IMR-90 (cell line): ENCODE measurements around the gene STX8. TPM values are rescaled to one million over a fixed set of nuclear protein-coding genes. Genes with fewer than 3 reads are reported as not detected.

Source experiments
- ATAC-seq: fragments of 200-7000 bp; cut with Tn5 transposase; 2 replicates; pipeline ENCODE4 v1.9.1; 2020; ENCODE audit warnings: low read depth, mild to moderate bottlenecking, moderate library complexity
- BruUV-seq: library from RNA; stranded (reverse); fragments of 400-500 nt; replicated peaks from 2 replicates; lab custom pipeline; 2021; lab: Mats Ljungman, UMichigan
- CTCF ChIA-PET: fragments of 300-600 bp; formaldehyde crosslinking; extraction: SDS; loops from one replicate; lab custom pipeline; 2021; ENCODE audit warnings: antibody characterized with exemption; lab: Yijun Ruan, JAX
- POLR2A ChIA-PET: fragments of 300-600 bp; sonication (Branson Sonifier 250); formaldehyde crosslinking; loops from one replicate; lab custom pipeline; 2022; ENCODE audit warnings: antibody characterized with exemption; ENCODE audit not compliant: unreplicated experiment; lab: Charles Lee
- DNase-seq: peaks from one replicate; pipeline ENCODE4 v3.0.0; 2013
- H2AFZ ChIP-seq: replicated peaks from 2 replicates; pipeline ENCODE3; 2013; ENCODE audit warnings: low read length, mild to moderate bottlenecking; ENCODE audit not compliant: poor library complexity
- H2AK5ac ChIP-seq: 2 replicates; pipeline ENCODE4 v1.6.1; 2013; ENCODE audit warnings: low read depth, low read length, inconsistent platforms
- H2AK9ac ChIP-seq: replicated peaks from 2 replicates; pipeline ENCODE3; 2013; ENCODE audit warnings: mild to moderate bottlenecking, low read depth, low read length, moderate library complexity; ENCODE audit not compliant: poor library complexity
- H2BK120ac ChIP-seq: 2 replicates; pipeline ENCODE4 v1.6.1; 2013; ENCODE audit warnings: low read depth, low read length, inconsistent platforms
- H2BK15ac ChIP-seq: 3 replicates; pipeline ENCODE4 v1.6.1; 2013; ENCODE audit warnings: low read depth, low read length, inconsistent platforms
- H2BK20ac ChIP-seq: 2 replicates; pipeline ENCODE4 v1.6.1; 2013; ENCODE audit warnings: low read depth, mild to moderate bottlenecking, inconsistent platforms, low read length, moderate library complexity
- H2BK5ac ChIP-seq: 2 replicates; pipeline ENCODE4 v1.6.1; 2013; ENCODE audit warnings: mild to moderate bottlenecking, low read depth, low read length, inconsistent platforms; ENCODE audit not compliant: poor library complexity, severe bottlenecking
- H3K14ac ChIP-seq: replicated peaks from 2 replicates; pipeline ENCODE4 v1.6.1; 2013; ENCODE audit warnings: low read depth, low read length, inconsistent platforms
- H3K18ac ChIP-seq: 2 replicates; pipeline ENCODE4 v1.6.1; 2013; ENCODE audit warnings: low read depth, low read length, control low read depth
- H3K23ac ChIP-seq: 2 replicates; pipeline ENCODE4 v1.6.1; 2013; ENCODE audit warnings: low read depth, low read length, inconsistent platforms
- H3K27ac ChIP-seq: 2 replicates; pipeline ENCODE4 v1.5.1; 2013; ENCODE audit warnings: mild to moderate bottlenecking, control low read depth, low read length; ENCODE audit not compliant: insufficient read depth
- H3K27me3 ChIP-seq: 2 replicates; pipeline ENCODE4 v1.6.1; 2013; ENCODE audit warnings: low read length; ENCODE audit not compliant: control insufficient read depth, insufficient read depth
- H3K36me3 ChIP-seq: 2 replicates; pipeline ENCODE4 v1.6.1; 2013; ENCODE audit warnings: low read length, mixed read lengths; ENCODE audit not compliant: control insufficient read depth, insufficient read depth
- H3K4ac ChIP-seq: 2 replicates; pipeline ENCODE4 v1.6.1; 2013; ENCODE audit warnings: low read depth, low read length, inconsistent platforms
- H3K4me1 ChIP-seq: 2 replicates; pipeline ENCODE4 v1.6.1; 2013; ENCODE audit warnings: low read length, mixed read lengths; ENCODE audit not compliant: control insufficient read depth, insufficient read depth
- H3K4me2 ChIP-seq: 2 replicates; pipeline ENCODE4 v1.6.1; 2013; ENCODE audit warnings: low read depth, mild to moderate bottlenecking, control low read depth, low read length, moderate library complexity
- H3K4me3 ChIP-seq: 2 replicates; pipeline ENCODE4 v1.5.1; 2013; ENCODE audit warnings: low read depth, mild to moderate bottlenecking, control low read depth, low read length, moderate library complexity; ENCODE audit not compliant: insufficient read depth
- H3K56ac ChIP-seq: 2 replicates; pipeline ENCODE4 v1.6.1; 2013; ENCODE audit warnings: low read length, inconsistent platforms; ENCODE audit not compliant: insufficient read depth; ENCODE audit errors: extremely low read depth
- H3K79me1 ChIP-seq, 2 experiments: 2 replicates each; pipeline ENCODE4 v1.6.1; 2013; ENCODE audit warnings: low read length in 2 of 2, inconsistent platforms in 1 of 2, low read depth in 1 of 2
- H3K9ac ChIP-seq: 2 replicates; pipeline ENCODE4 v1.6.1; 2013; ENCODE audit warnings: low read depth, low read length, control low read depth
- H3K9me1 ChIP-seq: 2 replicates; pipeline ENCODE4 v1.6.1; 2013; ENCODE audit warnings: low read length, inconsistent platforms; ENCODE audit not compliant: insufficient read depth
- H3K9me3 ChIP-seq: 2 replicates; pipeline ENCODE4 v1.6.1; 2013; ENCODE audit warnings: low read length; ENCODE audit not compliant: control insufficient read depth, insufficient read depth
- H4K20me1 ChIP-seq: 2 replicates; pipeline ENCODE4 v1.6.1; 2013; ENCODE audit warnings: low read length, inconsistent platforms; ENCODE audit not compliant: insufficient read depth
- H4K5ac ChIP-seq: 2 replicates; pipeline ENCODE4 v1.6.1; 2013; ENCODE audit warnings: mild to moderate bottlenecking, low read depth, low read length, control low read depth
- H4K8ac ChIP-seq, 2 experiments: 2 replicates each; pipeline ENCODE4 v1.6.1; 2013; ENCODE audit warnings: low read depth in 2 of 2, low read length in 2 of 2, control low read depth in 1 of 2, inconsistent platforms in 1 of 2
- H4K91ac ChIP-seq: 2 replicates; pipeline ENCODE4 v1.6.1; 2013; ENCODE audit warnings: low read depth, low read length, inconsistent platforms; ENCODE audit not compliant: insufficient read depth
- BHLHE40 ChIP-seq: fragments of 150-350 bp; IDR thresholded peaks from 2 replicates; pipeline ENCODE4 v1.6.1; 2016; ENCODE audit warnings: mild to moderate bottlenecking, low read depth, low read length
- CEBPB ChIP-seq: IDR thresholded peaks from 2 replicates; pipeline ENCODE4 v1.6.1; 2012; ENCODE audit warnings: low read depth, low read length, improper control_type of control experiment
- CHD1 ChIP-seq: IDR thresholded peaks from 2 replicates; pipeline ENCODE4 v1.6.1; 2012; ENCODE audit warnings: low read depth, low read length, improper control_type of control experiment
- ELK1 ChIP-seq: fragments of 150-350 bp; IDR thresholded peaks from 2 replicates; pipeline ENCODE4 v1.6.1; 2016; ENCODE audit warnings: low read depth, mild to moderate bottlenecking, low read length, moderate library complexity, borderline replicate concordance
- FOS ChIP-seq: fragments of 150-350 bp; IDR thresholded peaks from 2 replicates; pipeline ENCODE4 v1.6.1; 2016; ENCODE audit warnings: low read depth, low read length
- MAFK ChIP-seq: IDR thresholded peaks from 2 replicates; pipeline ENCODE4 v1.6.1; 2012; ENCODE audit warnings: low read depth, low read length, improper control_type of control experiment
- MAZ ChIP-seq: IDR thresholded peaks from 2 replicates; pipeline ENCODE4 v1.6.1; 2012; ENCODE audit warnings: low read depth, mild to moderate bottlenecking, low read length, improper control_type of control experiment, moderate library complexity, borderline replicate concordance
- MXI1 ChIP-seq: IDR thresholded peaks from 2 replicates; pipeline ENCODE4 v1.6.1; 2012; ENCODE audit warnings: low read depth, mild to moderate bottlenecking, low read length, moderate library complexity, borderline replicate concordance
- NFE2L2 ChIP-seq: fragments of 150-350 bp; IDR thresholded peaks from 2 replicates; pipeline ENCODE4 v1.6.1; 2016; ENCODE audit warnings: low read depth, mild to moderate bottlenecking, low read length
- POLR2A ChIP-seq: IDR thresholded peaks from 2 replicates; pipeline ENCODE4 v1.6.1; 2012; ENCODE audit warnings: mild to moderate bottlenecking, low read depth, low read length
- RAD21 ChIP-seq: IDR thresholded peaks from 2 replicates; pipeline ENCODE4 v1.6.1; 2012; ENCODE audit warnings: low read length, improper control_type of control experiment
- RCOR1 ChIP-seq: IDR thresholded peaks from 2 replicates; pipeline ENCODE4 v1.6.1; 2012; ENCODE audit warnings: mild to moderate bottlenecking, low read length, improper control_type of control experiment; ENCODE audit not compliant: insufficient replicate concordance
- RFX5 ChIP-seq: IDR thresholded peaks from 2 replicates; pipeline ENCODE4 v1.8.0; 2012; ENCODE audit warnings: low read depth, mild to moderate bottlenecking, low read length, moderate library complexity
- SMC3 ChIP-seq: fragments of 150-350 bp; IDR thresholded peaks from 2 replicates; pipeline ENCODE4 v1.6.1; 2016; ENCODE audit warnings: low read depth, mild to moderate bottlenecking, antibody characterized with exemption, low read length, moderate library complexity
- USF2 ChIP-seq: fragments of 150-350 bp; IDR thresholded peaks from 2 replicates; pipeline ENCODE4 v1.6.1; 2017; ENCODE audit warnings: mild to moderate bottlenecking, antibody characterized with exemption, low read length, low read depth
- WGBS, 2 experiments: methylation state at CpG; one replicate each; pipeline versions ENCODE4 v1.1.5 to v1.1.7; 2013; ENCODE audit warnings: missing lambda C conversion rate in 2 of 2; ENCODE audit not compliant: insufficient read length in 1 of 2; ENCODE audit errors: extremely low coverage in 2 of 2; 5-methylcytosine and 5-hydroxymethylcytosine counted together
- dilution Hi-C: fragments of 300-500 bp; cut with HindIII; formaldehyde crosslinking; loops from one replicate; pipeline ENCODE4 v1.14.3; 2018; ENCODE audit warnings: low sequenced_read_pairs; ENCODE audit not compliant: unreplicated experiment
- in situ Hi-C: fragments of 300-500 bp; cut with MboI; formaldehyde crosslinking; loops from 3 replicates; pipeline ENCODE4 v1.14.3; 2019; ENCODE audit warnings: low sequenced_read_pairs, inconsistent platforms, mixed read lengths
- intact Hi-C: fragments of 100-400 bp; cut with micrococcal nuclease; formaldehyde crosslinking; loops from 2 replicates; pipeline ENCODE4 v1.10.0; 2022
- polyA plus RNA-seq, 3 experiments: library from polyadenylated mRNA; depleted of rRNA; stranded (reverse); fragments of >200 nt; gene quantifications; 2 replicates each; pipeline ENCODE4 v1.2.3, GENCODE V29; 2012; ENCODE audit warnings: low replicate concordance in 1 of 3
- total RNA-seq: library from RNA; depleted of rRNA; stranded (reverse); fragments of >200 nt; gene quantifications from 2 replicates; pipeline ENCODE4 v1.2.3, GENCODE V29; 2012
- TF ChIP-seq, protein P1 (sequence below): conservative IDR thresholded peaks from 2 replicates; pipeline ENCODE4 v1.5.1; 2012; ENCODE audit warnings: mild to moderate bottlenecking, low read depth, low read length, improper control_type of control experiment

Gene STX8
- total and polyA plus RNA-seq, 2 of the 4 experiments (the other 2 are of a cell fraction): 26.5 to 47.0 TPM

GRCh38 chr17:9386401-9386800 is 189.2 kb downstream of the STX8 start:
- no peak overlapping the region for H2BK5ac ChIP-seq
- no peak for ATAC-seq
- H4K5ac ChIP-seq: no peak overlapping the region
- no peaks in the 10 kb centered on the region for H3K4me1 ChIP-seq
- H3K9me3 ChIP-seq: no peaks in the 10 kb centered on the region
- no peak overlapping the region for H2BK20ac ChIP-seq
- H3K14ac ChIP-seq: no peak overlapping the region
- H3K56ac ChIP-seq: no peak overlapping the region
- H4K91ac ChIP-seq: no peak overlapping the region
- BruUV-seq: no TSS peak
- H3K27me3 ChIP-seq: no peaks in the 10 kb centered on the region
- intact Hi-C loops (loop anchor here (10.0 kb wide), 1 partner anchor 82 kb away; no protein-coding TSS in a partner anchor), dilution Hi-C loops (no loop called here), in situ Hi-C loops (no loop called here)
- no peak overlapping the region for H3K27ac ChIP-seq
- no peak overlapping the region for H2AK5ac ChIP-seq
- no peak overlapping the region for H2AFZ ChIP-seq
- H3K4me3 ChIP-seq: no peak overlapping the region
- no peak overlapping the region for H2AK9ac ChIP-seq
- H3K4ac ChIP-seq: no peak overlapping the region
- H4K8ac ChIP-seq: no peak overlapping the region
- no peak overlapping the region for H3K4me2 ChIP-seq
- H2BK120ac ChIP-seq: no peak overlapping the region
- H3K9me1 ChIP-seq: no peaks in the 10 kb centered on the region
- H3K18ac ChIP-seq: no peak overlapping the region
- H3K9ac ChIP-seq: no peak overlapping the region
- TF ChIP-seq RAD21: no peak
- no peak for TF ChIP-seq POLR2A
- no peak for TF ChIP-seq BHLHE40
- no peak for TF ChIP-seq RFX5
- TF ChIP-seq SMC3: no peak
- TF ChIP-seq RCOR1: no peak
- no peak for TF ChIP-seq FOS
- TF ChIP-seq NFE2L2: no peak
- TF ChIP-seq USF2: no peak
- TF ChIP-seq MXI1: no peak
- TF ChIP-seq, protein P1, sequence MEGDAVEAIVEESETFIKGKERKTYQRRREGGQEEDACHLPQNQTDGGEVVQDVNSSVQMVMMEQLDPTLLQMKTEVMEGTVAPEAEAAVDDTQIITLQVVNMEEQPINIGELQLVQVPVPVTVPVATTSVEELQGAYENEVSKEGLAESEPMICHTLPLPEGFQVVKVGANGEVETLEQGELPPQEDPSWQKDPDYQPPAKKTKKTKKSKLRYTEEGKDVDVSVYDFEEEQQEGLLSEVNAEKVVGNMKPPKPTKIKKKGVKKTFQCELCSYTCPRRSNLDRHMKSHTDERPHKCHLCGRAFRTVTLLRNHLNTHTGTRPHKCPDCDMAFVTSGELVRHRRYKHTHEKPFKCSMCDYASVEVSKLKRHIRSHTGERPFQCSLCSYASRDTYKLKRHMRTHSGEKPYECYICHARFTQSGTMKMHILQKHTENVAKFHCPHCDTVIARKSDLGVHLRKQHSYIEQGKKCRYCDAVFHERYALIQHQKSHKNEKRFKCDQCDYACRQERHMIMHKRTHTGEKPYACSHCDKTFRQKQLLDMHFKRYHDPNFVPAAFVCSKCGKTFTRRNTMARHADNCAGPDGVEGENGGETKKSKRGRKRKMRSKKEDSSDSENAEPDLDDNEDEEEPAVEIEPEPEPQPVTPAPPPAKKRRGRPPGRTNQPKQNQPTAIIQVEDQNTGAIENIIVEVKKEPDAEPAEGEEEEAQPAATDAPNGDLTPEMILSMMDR: no peak
- TF ChIP-seq ELK1: no peak
- TF ChIP-seq CEBPB: no peak
- no peak for TF ChIP-seq MAFK
- TF ChIP-seq CHD1: no peak
- no peak for TF ChIP-seq MAZ
- no CpG with 5 or more reads among the region's 3 CpGs for WGBS, 2 experiments
- no peaks in the 10 kb centered on the region for H4K20me1 ChIP-seq
- no peak for DNase-seq
- POLR2A ChIA-PET: no interaction called here
- no peaks in the 10 kb centered on the region for H3K79me1 ChIP-seq
- H3K36me3 ChIP-seq: no peaks in the 10 kb centered on the region
- no peak overlapping the region for H2BK15ac ChIP-seq
- no peak overlapping the region for H3K23ac ChIP-seq
- CTCF ChIA-PET: no interaction called here
